ENCODE data around the gene NPB.

The NPB gene

DNA sequence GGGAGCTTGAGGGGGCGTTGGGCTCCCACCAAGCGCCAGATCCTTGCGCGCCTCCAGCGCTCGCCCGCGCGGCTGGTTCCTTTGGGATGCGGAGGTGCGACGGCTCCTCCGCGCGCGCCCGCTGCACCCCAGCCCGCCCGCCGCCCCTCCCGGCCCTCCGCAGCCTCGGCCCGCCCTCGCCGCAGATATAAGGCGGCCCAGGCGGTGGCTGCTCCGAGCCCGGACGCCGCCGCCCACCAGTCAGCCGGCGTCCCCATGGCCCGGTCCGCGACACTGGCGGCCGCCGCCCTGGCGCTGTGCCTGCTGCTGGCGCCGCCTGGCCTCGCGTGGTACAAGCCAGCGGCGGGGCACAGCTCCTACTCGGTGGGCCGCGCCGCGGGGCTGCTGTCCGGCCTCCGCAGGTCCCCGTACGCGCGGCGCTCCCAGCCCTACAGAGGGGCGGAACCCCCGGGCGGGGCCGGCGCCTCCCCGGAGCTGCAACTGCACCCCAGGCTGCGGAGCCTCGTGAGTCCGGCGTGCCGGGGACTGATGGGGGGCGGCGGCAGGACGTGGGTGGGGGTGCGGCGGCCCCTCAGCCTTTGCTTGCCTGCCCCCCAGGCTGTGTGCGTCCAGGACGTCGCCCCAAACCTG is at the start of gene NPB:
TSS of gene NPB (plus strand) at position 216 of the 630 bp plus-strand sequence. CDS start at position 256, 40 bp downstream.
- DNase-seq (ENCODE audit: insufficient read length, low spot score) (no peak), FAIRE-seq (no peak)
- no peak for TF ChIP-seq POLR2A (IDR thresholded peaks at IDR 0.05; ENCODE audit: low read depth, low read length)

DNA sequence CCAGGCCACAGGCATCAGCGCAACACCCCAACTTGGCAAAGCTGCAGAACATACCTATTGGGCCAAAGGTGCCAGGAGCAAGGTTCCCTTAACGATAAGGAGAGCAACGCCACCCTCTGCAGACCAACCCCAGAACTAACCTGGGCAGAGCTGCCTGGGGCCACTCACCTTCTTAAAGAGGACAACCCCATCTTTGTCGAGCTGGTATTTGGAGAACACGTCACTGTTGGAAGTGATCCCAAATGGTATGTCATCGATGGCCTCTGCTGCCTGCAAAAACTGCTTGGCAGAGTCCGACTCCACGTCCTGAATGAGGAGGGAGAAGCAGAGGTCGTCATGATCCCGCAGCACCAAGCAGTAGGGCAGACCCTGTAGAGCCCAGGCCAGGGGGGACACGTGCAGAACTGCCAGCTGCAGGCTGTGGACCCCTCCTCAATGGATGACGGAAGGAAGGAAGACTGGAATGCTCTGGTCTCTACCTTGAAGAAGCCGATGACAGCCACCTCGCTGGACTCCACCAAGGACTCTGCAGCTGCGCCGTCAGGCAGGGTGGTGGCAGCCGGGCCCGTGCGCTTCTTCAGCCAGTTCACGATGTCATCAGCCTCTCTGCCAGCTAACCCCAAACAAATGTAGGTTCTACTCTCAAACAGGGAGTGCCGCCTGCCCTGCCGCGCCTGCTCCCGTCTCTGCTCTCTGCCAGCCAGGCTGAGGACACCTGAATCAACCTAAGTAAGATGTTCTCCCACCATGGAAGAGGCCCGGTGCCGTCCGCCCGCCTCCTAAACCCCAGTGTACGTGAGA is 46.9 kb upstream of the NPB start:
- FAIRE-seq (no peak), DNase-seq (ENCODE audit: insufficient read length, low spot score) (no peak)
- TF ChIP-seq POLR2A (IDR thresholded peaks at IDR 0.05; ENCODE audit: low read depth, low read length): no peak

DNA sequence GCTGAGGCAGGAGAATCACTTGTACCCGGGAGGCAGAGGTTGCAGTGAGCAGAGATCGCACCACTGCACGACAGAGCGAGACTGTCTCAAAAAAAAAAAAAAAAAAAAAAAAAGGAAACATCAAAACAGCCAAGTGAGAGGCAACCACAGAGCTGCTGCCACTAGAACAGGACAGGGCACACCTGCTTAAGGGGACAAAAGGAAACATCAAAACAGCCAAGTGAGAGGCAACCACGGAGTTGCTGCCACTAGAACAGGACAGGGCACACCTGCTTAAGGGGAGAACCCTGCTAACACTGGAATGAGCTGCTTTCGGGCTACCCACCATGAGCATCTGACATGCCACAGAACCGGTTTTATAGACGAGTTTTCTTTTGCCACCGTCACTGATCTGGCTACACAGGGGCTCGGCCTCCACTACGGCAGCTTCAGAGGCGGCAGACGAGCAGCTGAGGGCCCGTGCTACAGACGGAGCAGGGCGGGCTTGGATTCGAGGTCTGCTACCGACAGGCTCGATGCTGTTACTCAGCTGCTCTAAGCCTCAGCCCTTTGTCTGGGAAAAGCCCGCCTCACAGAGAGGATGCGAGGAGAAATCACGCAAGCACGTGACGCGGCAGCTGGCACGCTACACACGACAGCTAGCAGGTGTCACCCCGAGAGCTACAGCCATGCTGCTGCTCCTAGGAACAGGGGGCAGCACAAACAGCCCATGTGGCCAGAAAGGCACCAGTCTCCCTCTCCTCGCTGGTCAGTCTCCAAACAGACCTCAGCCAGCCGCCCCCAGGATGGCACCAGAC is 43.7 kb upstream of the NPB start:
- FAIRE-seq: no peak
- no peak for TF ChIP-seq POLR2A (IDR thresholded peaks at IDR 0.05; ENCODE audit: low read depth, low read length)
- DNase-seq (ENCODE audit: insufficient read length, low spot score): no peak

DNA sequence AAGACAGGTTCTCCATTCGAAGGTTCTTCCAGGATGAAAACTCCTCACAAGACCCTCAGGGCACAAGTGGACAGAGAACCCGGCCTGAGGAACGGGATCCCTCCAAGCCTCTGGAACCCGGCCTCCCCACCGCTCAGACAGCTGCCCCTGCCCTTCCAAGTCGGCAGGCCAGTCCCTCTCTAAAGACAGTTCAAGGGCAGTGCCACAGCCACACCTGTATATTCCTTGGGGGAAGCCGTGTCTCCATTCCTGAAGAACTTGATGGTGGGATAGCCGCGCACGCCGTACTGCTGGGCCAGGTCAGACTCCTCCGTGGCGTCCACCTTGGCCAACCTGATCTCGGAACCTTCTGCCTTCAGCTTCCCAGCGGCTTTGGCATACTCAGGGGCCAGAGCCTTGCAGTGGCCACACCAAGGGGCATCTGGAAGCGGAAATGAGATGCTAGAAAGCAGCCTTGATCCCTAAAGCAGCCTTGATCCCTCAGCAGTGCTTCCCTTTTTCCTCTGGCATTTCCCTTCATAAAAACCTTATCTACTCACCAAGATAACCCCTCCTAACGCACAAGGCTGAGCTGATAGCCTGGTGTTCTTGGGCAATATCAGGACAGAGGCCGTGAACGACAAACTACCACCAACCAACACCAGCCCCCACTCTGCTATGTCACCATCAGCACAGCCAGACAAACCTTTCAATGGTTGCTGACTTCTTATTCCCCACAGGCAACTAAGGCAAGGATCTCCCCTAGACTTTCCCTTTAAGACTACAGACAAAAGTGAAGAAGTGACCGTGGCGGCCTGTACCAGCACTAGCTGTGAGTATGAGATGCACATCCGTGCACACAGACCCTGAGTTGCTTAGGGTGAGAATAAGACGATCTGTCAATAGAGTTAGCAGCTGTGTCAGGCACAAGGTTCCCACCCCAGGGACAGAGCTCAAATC is 42.8 kb upstream of the NPB start:
- DNase-seq (ENCODE audit: insufficient read length, low spot score) (no peak), FAIRE-seq (no peak)
- no peak for TF ChIP-seq POLR2A (IDR thresholded peaks at IDR 0.05; ENCODE audit: low read depth, low read length)

DNA sequence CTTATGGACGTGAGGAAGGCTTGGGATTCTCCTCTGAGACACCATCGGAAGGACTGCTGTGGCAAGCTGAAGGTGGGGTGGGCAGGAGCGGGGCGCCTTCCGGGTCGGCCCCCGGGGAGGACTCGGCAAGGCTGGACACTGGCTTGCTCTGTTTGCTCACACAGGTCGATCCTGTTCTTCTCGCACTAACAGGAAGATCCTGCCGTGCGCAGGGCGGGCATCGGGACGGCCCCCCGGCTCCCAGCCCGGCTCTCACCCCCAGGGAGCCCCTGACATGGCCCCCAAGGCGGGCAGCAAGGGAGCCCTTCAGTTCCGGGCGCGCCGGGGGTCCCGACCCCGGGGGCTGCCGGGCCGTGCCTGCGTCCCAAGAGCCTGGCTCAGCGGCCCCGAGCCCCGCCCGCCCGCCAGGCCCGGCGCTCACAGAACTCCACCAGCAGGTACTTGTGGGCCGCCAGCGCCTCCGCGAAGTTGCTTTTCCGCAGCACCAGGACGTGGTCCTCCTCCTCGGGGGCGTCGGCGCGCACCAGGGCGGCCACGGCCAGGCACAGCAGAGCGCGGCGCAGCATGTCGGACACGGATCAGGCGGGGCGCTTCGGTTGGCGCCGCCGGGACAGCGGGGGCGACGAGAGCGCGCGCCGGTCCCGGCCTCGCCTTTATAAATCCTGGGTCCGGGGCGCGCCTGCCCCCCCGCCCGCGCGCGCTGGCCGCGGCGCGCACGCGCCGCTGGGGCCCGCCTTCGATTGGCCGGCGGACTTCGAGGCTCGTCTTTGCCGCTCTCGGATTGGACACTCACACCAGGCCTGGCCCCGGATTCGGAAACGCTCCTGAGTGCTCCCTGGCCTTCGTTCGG is 41.9 kb upstream of the NPB start, which contains the start of gene P4HB:
TSS of gene P4HB (minus strand) at position 630 of the 850 bp plus-strand sequence. CDS start at position 566, 64 bp downstream.
- FAIRE-seq (no peak), DNase-seq (ENCODE audit: insufficient read length, low spot score) (no peak)
- peak; percentile 99 for TF ChIP-seq POLR2A (IDR thresholded peaks at IDR 0.05; ENCODE audit: low read depth, low read length)

DNA sequence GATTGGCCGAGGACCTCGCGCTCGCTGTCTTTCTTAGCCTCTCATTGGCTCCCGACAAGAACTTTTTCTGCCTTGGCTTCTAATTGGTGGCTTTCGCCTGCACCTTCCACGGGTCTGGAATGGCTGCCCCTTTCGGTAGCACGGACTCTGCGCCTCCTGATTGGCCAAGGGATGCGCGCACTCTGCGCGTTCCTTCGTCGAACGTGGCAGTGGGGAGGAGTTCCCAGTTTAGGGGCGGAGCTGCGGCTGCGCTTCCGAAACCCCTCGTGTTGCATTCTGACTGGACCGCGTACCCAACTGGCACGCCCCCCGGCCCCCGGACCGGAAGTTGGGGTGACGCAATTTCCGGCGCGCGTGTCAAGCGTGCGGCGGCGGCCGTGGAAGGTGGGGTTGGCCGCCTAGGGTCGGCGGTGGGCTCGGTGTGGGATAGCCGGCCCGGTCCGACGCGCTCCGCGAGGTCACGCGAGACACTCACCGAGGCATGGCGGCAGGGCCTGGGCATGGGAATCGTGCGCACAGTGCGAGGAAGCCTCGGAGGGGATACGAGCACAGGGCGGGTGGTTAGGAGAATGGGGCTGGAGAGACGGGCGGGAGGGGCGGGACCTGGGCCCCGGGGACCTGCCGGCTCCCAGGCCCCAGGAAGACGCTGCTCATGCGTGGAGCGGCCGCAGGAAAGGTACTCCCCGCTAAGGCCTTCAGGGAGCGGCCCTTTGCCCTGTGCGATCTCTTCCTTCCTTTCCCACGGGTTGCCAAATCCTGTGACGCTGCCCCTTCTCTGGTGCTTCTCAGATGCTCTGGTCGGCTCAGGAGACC is 41.1 kb upstream of the NPB start:
- peak; percentile 92 for TF ChIP-seq POLR2A (IDR thresholded peaks at IDR 0.05; ENCODE audit: low read depth, low read length)
- peak; percentile 23 for FAIRE-seq
- DNase-seq (ENCODE audit: insufficient read length, low spot score): peak; percentile 99

DNA sequence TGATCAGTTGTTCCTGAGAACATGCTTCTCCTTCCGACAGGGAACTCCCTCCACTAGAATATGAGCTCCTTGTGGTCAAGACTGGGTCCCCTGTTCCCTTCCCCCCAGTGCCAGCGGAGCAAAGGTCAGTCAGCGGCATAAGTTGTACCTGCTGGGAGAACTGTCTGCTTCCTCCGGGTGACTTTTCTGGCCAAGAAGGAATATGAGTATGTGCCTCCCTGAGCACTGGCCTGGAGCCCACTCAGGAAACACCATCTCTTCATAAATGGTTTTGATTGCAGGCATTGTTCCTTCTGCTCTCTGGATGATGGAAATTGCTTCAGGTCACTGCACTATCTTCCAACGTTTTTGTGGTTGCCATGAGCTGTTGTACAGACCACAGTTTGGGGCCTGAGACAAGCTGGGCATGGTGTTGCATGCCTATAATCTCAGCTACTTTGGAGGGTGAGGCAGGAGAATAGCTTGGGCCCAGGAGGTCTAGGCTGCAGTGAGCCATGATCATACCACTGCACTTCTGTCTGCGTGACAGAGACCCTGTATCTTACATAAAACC is 38.8 kb upstream of the NPB start:
- DNase-seq (ENCODE audit: insufficient read length, low spot score) (no peak), FAIRE-seq (no peak)
- TF ChIP-seq POLR2A (IDR thresholded peaks at IDR 0.05; ENCODE audit: low read depth, low read length): no peak

DNA sequence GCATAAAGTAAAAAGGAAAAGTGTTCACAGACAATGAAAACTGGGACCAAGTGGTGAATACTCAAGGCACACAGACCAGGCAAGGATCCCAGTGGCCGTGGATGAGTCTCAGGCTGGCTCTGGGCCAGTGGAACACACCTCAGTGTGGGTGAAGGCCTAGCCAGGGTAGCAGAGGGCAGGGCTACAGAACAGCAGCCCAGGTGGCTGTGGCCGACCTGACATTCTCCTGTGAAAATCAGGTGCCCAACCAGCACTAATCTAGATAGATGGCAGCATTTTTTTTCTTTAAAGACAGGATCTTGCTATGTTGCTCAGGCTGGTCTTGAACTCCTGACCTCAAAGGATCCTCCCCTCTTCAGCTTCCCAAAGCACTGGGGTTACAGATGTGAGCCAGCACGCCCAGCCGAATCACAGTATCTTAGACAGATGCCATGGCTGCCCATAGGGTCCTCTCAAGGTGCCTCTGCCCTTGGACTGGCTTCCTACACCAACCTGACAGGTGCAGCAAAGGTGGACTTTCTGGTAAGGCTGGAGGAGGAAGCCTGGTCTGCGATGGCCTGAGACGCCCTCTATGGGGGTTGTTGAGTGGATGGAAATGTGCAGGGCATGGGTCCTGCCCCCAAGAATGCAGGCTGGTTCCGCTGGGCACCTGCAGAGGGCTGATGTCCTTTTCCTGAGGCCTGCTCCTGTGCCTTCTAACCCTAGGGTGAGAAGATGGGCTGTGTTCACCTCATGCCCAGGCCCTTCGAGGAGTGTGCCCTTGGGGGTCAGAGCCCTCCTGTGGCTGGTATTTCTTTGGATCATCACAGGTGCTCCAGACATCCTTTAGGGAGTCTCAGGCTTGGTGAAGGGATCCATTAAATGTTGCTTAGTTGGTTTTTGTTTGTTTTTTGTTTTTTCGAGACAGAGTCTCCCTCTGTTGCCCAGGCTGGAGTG is 37.9 kb upstream of the NPB start:
- DNase-seq (ENCODE audit: insufficient read length, low spot score) (no peak), FAIRE-seq (no peak)
- no peak for TF ChIP-seq POLR2A (IDR thresholded peaks at IDR 0.05; ENCODE audit: low read depth, low read length)

DNA sequence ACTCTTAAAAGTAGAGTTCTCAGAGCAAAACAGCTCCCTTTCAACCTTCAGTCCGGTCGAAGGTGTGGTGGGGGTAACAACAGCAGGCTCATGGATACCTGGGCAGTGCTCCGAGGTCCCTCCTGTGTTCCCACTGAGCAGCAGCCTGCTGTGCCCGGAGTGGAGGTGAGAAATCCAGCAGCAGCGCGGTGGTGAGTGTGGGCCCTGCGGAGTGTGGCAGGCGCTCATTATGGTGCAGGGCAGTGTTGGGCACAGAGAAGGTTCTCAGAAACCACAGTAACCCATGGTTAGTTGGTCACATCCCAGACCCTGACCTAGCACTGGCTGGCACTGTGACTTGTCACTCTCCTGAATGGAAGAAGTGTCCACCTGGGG is 36.7 kb upstream of the NPB start:
- FAIRE-seq (no peak), DNase-seq (ENCODE audit: insufficient read length, low spot score) (no peak)
- no peak for TF ChIP-seq POLR2A (IDR thresholded peaks at IDR 0.05; ENCODE audit: low read depth, low read length)

DNA sequence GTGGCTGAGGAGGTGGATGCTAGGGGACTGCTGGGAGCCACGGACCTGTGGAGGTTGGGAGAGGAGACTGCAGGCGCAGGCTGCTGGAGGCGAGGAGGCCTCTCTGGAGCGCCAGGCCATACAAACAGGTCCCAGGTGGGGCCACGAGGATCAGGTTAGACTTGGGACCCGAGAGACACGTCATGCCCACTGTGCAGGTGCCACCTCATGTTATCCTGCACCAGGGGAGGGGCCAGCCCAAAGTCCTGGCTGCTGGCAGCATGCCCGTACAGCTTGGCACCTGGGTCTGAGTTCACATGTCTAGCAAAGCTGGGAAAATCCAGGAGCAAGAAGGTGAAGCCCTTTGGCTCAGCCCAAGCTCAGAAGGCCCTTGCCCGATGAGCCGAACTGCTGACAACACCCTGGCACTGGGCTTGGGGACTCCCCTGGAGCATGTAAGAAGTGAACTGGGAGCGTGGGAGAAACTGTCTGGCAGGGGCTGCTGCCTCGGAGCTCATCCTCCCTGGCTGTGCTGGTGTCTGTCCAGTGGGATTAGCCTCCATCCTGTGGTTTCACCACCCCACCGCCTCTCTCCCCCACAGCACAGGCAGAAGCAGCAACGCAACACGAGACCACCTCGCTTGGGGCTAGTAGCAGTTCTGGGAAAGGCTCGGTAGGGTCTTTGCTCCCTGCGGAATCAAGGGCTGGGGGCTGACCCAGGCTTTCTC is 36.2 kb upstream of the NPB start:
- TF ChIP-seq POLR2A (IDR thresholded peaks at IDR 0.05; ENCODE audit: low read depth, low read length): no peak
- no peak for FAIRE-seq
- DNase-seq (ENCODE audit: insufficient read length, low spot score): no peak

Measured in H54 (cell line).